ENCODE results near the gene NUTF2.
A peak's percentile ranks its signal among the peaks of the same experiment; 100 is the strongest.
"Not testable (repeated sequence)": the region's sequence is repeated elsewhere in the genome, so short reads cannot be mapped to it uniquely, and the experiment has no call there.

Gene NUTF2

GRCh38 chr16:67841198-67841815 lies 5.4 kb upstream of the NUTF2 start:
- DNase-seq = no peak

GRCh38 chr16:67841816-67842508 lies 4.8 kb upstream of the NUTF2 start, which contains the start of gene THAP11:
Gene THAP11, plus strand, starts transcription at chr16:67842320. Its CDS starts 235 bp downstream, at chr16:67842555.
- DNase-seq = peak; percentile 92

- DNase-seq = no peak
Measured at GRCh38 chr16:67842509-67843342, 4.0 kb upstream of the NUTF2 start.

GRCh38 chr16:67843343-67843765 lies 3.4 kb upstream of the NUTF2 start:
- DNase-seq = no peak

- no peak for DNase-seq
Measured at GRCh38 chr16:67844497-67844896, 2.2 kb upstream of the NUTF2 start.

GRCh38 chr16:67845291-67846062 lies 1.3 kb upstream of the NUTF2 start:
- DNase-seq = no peak

GRCh38 chr16:67846063-67846319 lies 742 bp upstream of the NUTF2 start:
- no peak for DNase-seq

GRCh38 chr16:67847064-67847861 lies 530 bp downstream of the NUTF2 start, which contains the start of gene CENPT:
Gene CENPT, minus strand, starts transcription at chr16:67847693. Its CDS starts 13,834 bp downstream, at chr16:67833859.
- DNase-seq = no peak

GRCh38 chr16:67848118-67848517 lies 1.4 kb downstream of the NUTF2 start:
- no peak for DNase-seq

- no peak for DNase-seq
Measured at GRCh38 chr16:67853670-67854069, 6.9 kb downstream of the NUTF2 start.

- DNase-seq = no peak
Measured at GRCh38 chr16:67855789-67856188, 9.1 kb downstream of the NUTF2 start.

- DNase-seq = no peak
Measured at GRCh38 chr16:67856927-67857546, 10.3 kb downstream of the NUTF2 start.

- DNase-seq = no peak
Measured at GRCh38 chr16:67857547-67858233, 11.0 kb downstream of the NUTF2 start.

GRCh38 chr16:67858500-67858899 lies 11.8 kb downstream of the NUTF2 start:
- DNase-seq = no peak

- DNase-seq = no peak
Measured at GRCh38 chr16:67860589-67861398, 14.1 kb downstream of the NUTF2 start.

- no peak for DNase-seq
Measured at GRCh38 chr16:67861877-67862276, 15.1 kb downstream of the NUTF2 start.

- DNase-seq = no peak
Measured at GRCh38 chr16:67862623-67863583, 16.2 kb downstream of the NUTF2 start.

GRCh38 chr16:67864044-67864443 lies 17.3 kb downstream of the NUTF2 start:
- not testable (repeated sequence) for DNase-seq

GRCh38 chr16:67864594-67864993 lies 17.9 kb downstream of the NUTF2 start:
- DNase-seq = no peak
